SK-N-DZ (cell line): Measurements from ENCODE around the gene HS3ST6.
A peak's percentile ranks its signal among the peaks of the same experiment; 100 is the strongest.
"Not testable (repeated sequence)": the region's sequence is repeated elsewhere in the genome, so short reads cannot be mapped to it uniquely, and the experiment has no call there.

Experiments used
- DNase-seq: peaks from one replicate; pipeline ENCODE4 v3.0.0-alpha.2; 2015; ENCODE audit warnings: low spot score
- small RNA-seq, 2 experiments: library from RNA; depleted of rRNA; stranded (forward); fragments of <200 nt; gene quantifications; one replicate each; pipeline ENCODE3, GENCODE V24; 2014

The HS3ST6 gene

GRCh38 chr16:1877804-1878203 is 40.4 kb downstream of the HS3ST6 start:
- DNase-seq, result no peak

- no peak for DNase-seq
These were observed 41.1 kb downstream of the HS3ST6 start for GRCh38 chr16:1877089-1877488.

GRCh38 chr16:1876468-1876867 is 41.7 kb downstream of the HS3ST6 start:
- DNase-seq, result no peak

GRCh38 chr16:1876066-1876465 is 42.1 kb downstream of the HS3ST6 start:
- DNase-seq, result not testable (repeated sequence)

- DNase-seq, result no peak
These were observed 43.4 kb downstream of the HS3ST6 start for GRCh38 chr16:1874854-1875253.

- no peak for DNase-seq
These were observed 46.1 kb downstream of the HS3ST6 start, which contains the start of gene MEIOB for GRCh38 chr16:1871974-1872635. Gene MEIOB, minus strand, starts transcription at chr16:1872164. Its CDS starts 3,989 bp downstream, at chr16:1868175.

GRCh38 chr16:1870365-1871082 is 47.7 kb downstream of the HS3ST6 start:
- no peak for DNase-seq

- no peak for DNase-seq
These were observed 52.1 kb downstream of the HS3ST6 start for GRCh38 chr16:1865902-1866690.

GRCh38 chr16:1863681-1864460 is 54.3 kb downstream of the HS3ST6 start:
- peak; percentile 47 for DNase-seq

- DNase-seq, result no peak
These were observed 55.8 kb downstream of the HS3ST6 start for GRCh38 chr16:1862394-1862793.

- no peak for DNase-seq
These were observed 56.5 kb downstream of the HS3ST6 start for GRCh38 chr16:1861730-1862129.

Small RNA genes within 50 kb of the gene (small RNA-seq; reads per million reads assigned to genes)
- gene SNORA10 (0 reads per million in 2 experiments), gene SNORA64 (0 reads per million in 2 experiments)
